Kidney (tissue), 14 donors: ENCODE results near the gene VSIG2. TPM values are rescaled to one million over a fixed set of nuclear protein-coding genes. Genes with fewer than 3 reads are reported as not detected.

ENCODE experiments used
- DNase-seq, 5 donors: peaks; one replicate each; pipeline ENCODE4 v3.0.0-alpha.2; 2013 to 2020
- FAIRE-seq: peaks from 2 replicates; lab custom pipeline; 2012; peaks lifted over from hg19 to GRCh38; lab: Jason Lieb, UNC
- H3K27ac ChIP-seq, 2 donors: one replicate each; pipeline ENCODE4 v1.7.0; 2013; ENCODE audit warnings: low read depth in 2 of 2, low read length in 2 of 2, inconsistent platforms in 1 of 2
- H3K27me3 ChIP-seq: one replicate; pipeline ENCODE4 v1.7.1; 2013; ENCODE audit warnings: low read length, inconsistent platforms; ENCODE audit not compliant: control insufficient read depth, insufficient read depth
- H3K36me3 ChIP-seq, 3 donors: one replicate each; pipeline versions ENCODE4 v1.7.0 to v1.7.1; 2013; ENCODE audit warnings: low read length in 3 of 3, control low read depth in 1 of 3, inconsistent platforms in 1 of 3; ENCODE audit not compliant: insufficient read depth in 3 of 3, control insufficient read depth in 2 of 3
- H3K4me1 ChIP-seq, 3 donors: one replicate each; pipeline versions ENCODE4 v1.7.0 to v1.7.1; 2013; ENCODE audit warnings: low read length in 3 of 3, inconsistent platforms in 1 of 3, low read depth in 1 of 3; ENCODE audit not compliant: control insufficient read depth in 2 of 3, insufficient read depth in 2 of 3
- H3K4me3 ChIP-seq, 3 donors: one replicate each; pipeline versions ENCODE4 v1.7.0 to v1.8.1; 2013; ENCODE audit warnings: low read length in 3 of 3, control low read depth in 1 of 3, inconsistent platforms in 1 of 3
- H3K9ac ChIP-seq, 3 donors: one replicate each; pipeline versions ENCODE4 v1.7.0 to v1.7.1; 2013; ENCODE audit warnings: low read length in 3 of 3, control low read depth in 1 of 3, inconsistent platforms in 1 of 3
- H3K9me3 ChIP-seq, 3 donors: one replicate each; pipeline versions ENCODE4 v1.7.0 to v1.7.1; 2013; ENCODE audit warnings: low read length in 3 of 3, control low read depth in 1 of 3, inconsistent platforms in 1 of 3; ENCODE audit not compliant: control insufficient read depth in 2 of 3, insufficient read depth in 1 of 3
- intact Hi-C: fragments of 100-400 bp; cut with DNase I; formaldehyde crosslinking; loops from one replicate; pipeline ENCODE4 v1.11.1; 2022
- polyA plus RNA-seq: library from polyadenylated mRNA; stranded (reverse); fragments of 350-450 nt; fragmentation: Illumina TruSeq; extraction: RNeasy Lipid Tissue Mini Kit (QIAGEN cat#74804); gene quantifications from one replicate; pipeline ENCODE4 v1.2.3, GENCODE V29; 2014; ENCODE audit warnings: low read depth, low replicate concordance; ENCODE audit not compliant: insufficient read depth
- total RNA-seq: library from RNA; stranded (reverse); fragmentation: NEBNext Ultra II Directional; extraction: Animal tissue kit (Norgen Biotek cat#: 25700); gene quantifications from one replicate; pipeline ENCODE4 v1.2.1, GENCODE V29; 2021
- TF ChIP-seq, protein P1 (sequence below): IDR thresholded peaks from 3 replicates; pipeline ENCODE4 v1.5.1; 2012; ENCODE audit warnings: mild to moderate bottlenecking, moderate library complexity, borderline replicate concordance; ENCODE audit not compliant: insufficient read depth; ENCODE audit errors: extremely low read depth
- donor health status: control.
- donor health status: control.
- donor health status: control.
- donor health status: control.
- donor health status: control.
- donor health status: DM: yes; HTN: yes; CAD: no.
- donor health status: Normal renal cell carcinoma (clear cell type).

The VSIG2 gene
- total and polyA plus RNA-seq, 2 donors from 2014 or later, result 3.9 to 11.7 TPM

DNA sequence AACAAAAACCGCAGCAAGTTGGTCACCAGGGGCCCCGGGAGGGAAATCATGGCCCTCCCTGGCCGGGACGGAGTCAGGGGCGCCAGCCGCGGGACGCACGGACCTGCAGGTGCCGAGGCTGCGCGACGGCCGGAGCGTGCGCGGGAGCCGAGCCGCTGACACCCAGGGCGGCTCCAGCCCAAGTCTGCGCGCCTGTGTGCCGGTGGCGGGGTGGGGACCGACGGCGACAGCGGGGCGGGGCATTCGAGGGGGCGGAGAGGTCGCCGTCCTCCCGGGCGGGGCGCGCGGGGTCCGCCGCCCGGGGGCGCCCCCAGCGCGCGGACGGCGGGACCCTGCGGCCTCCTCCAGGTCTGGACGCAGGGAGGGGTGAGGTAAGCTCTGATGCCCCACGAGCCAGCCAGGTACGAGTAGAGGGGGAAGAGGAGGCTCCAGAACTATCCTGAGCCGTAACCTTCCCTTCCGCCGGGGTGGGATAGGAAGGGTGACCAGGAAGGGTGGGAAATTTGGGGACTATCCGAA is 10.1 kb upstream of the VSIG2 start, which contains the start of gene ESAM:
TSS of gene ESAM (minus strand) at position 186 of the 519 bp plus-strand sequence. CDS start at position 50, 136 bp downstream.
- intact Hi-C loops, result loop anchor here (5.0 kb wide), 1 partner anchor 90 kb away; the partner anchor contains the start of genes SIAE and SPA17
- TF ChIP-seq, protein P1, sequence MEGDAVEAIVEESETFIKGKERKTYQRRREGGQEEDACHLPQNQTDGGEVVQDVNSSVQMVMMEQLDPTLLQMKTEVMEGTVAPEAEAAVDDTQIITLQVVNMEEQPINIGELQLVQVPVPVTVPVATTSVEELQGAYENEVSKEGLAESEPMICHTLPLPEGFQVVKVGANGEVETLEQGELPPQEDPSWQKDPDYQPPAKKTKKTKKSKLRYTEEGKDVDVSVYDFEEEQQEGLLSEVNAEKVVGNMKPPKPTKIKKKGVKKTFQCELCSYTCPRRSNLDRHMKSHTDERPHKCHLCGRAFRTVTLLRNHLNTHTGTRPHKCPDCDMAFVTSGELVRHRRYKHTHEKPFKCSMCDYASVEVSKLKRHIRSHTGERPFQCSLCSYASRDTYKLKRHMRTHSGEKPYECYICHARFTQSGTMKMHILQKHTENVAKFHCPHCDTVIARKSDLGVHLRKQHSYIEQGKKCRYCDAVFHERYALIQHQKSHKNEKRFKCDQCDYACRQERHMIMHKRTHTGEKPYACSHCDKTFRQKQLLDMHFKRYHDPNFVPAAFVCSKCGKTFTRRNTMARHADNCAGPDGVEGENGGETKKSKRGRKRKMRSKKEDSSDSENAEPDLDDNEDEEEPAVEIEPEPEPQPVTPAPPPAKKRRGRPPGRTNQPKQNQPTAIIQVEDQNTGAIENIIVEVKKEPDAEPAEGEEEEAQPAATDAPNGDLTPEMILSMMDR, result no peak
- no peaks in the 10 kb centered on the region for H3K9me3 ChIP-seq
- peaks cover 10% of the 10 kb centered on the region for H3K27me3 ChIP-seq
- DNase-seq (peak in 4 of 5 donors; percentile 28 to 86 (median 60)), FAIRE-seq (no peak)
- H3K9ac ChIP-seq, result peak within 1 kb of the TSS; percentile 8 to 76 (median 76)
- H3K4me3 ChIP-seq, result peak within 1 kb of the TSS; percentile 48 to 72 (median 61)
- H3K36me3 ChIP-seq, result no peaks in the 10 kb centered on the region
- H3K4me1 ChIP-seq, result peaks cover 6 to 25% (median 20%) of the 10 kb centered on the region in 3 donors
- peak within 1 kb of the TSS; percentile 90 to 91 for H3K27ac ChIP-seq

DNA sequence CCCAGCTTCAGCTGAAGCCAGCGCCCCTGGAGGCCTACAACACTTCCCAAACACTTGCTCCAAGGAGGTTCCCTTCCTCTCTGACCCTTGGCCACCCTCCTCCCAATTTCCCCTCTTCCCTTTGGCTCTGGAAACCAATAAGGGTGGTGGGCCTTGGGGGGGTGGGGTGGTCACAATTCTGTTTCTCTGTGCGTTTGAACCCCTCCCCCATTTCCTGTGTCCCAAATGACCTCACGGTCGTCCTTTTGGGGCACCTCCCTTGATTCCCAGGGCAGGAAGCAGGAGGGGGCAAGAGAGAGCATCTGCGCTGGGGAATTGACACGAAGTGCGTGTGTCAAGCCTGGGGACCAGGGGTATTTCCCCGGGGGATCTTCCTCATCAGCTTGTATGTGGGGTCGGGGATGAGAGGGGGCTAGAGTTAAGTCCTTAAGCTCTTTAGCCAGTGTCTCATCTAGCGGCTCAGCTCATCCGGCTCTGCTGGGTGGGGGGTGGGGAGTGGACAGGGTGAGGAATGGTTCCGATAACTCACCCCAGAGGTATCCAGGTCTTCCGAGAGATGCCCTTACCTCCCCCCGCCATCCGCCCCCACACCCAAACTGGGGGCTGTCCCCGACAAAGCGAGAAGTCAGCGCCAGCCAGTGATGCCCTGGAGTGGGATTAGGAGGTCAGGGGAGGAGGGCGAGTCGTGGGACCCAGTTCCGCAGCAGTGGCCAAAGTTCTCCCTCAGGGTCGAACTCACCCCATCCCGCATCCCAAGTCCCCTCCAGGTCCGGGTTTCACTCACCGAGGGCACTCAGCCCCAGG is 9.4 kb upstream of the VSIG2 start:
- H3K9ac ChIP-seq, result peak overlapping the region; percentile 8 to 76 (median 76)
- H3K4me3 ChIP-seq, result peak overlapping the region; percentile 33 to 72 (median 61)
- FAIRE-seq, result no peak
- peaks cover 17% of the 10 kb centered on the region for H3K27me3 ChIP-seq
- intact Hi-C loops, result loop anchor here (5.0 kb wide), 1 partner anchor 89 kb away; the partner anchor contains the start of genes SIAE and SPA17
- H3K9me3 ChIP-seq, result no peaks in the 10 kb centered on the region
- H3K36me3 ChIP-seq, result no peaks in the 10 kb centered on the region
- DNase-seq, result peak in 2 of 5 donors; percentile 11 to 62
- TF ChIP-seq, protein P1, result no peak
- peaks cover 6 to 25% (median 20%) of the 10 kb centered on the region in 3 donors for H3K4me1 ChIP-seq
- H3K27ac ChIP-seq, result peak overlapping the region; percentile 90 to 91

DNA sequence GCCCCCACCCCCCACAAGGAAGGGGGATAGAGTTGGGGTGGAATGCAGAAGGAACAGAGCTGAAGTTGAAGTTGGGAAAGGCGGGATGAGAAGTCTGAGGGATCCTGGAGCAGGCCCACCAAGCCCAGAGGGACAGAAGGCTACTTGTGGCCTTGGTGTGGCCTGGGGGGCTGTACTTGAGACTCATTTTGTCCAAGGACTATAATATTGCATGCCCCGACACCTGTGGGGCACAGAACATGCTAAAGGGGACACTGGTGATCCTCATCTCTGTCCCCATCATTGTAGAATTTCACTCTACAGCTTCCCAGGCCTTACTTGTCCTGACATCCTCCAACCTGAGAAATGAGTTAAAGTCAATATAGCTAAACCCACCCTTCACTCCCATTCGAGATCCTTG is 8.8 kb upstream of the VSIG2 start:
- no peak for FAIRE-seq
- Histone ChIP-seq H3K9ac (peak overlapping the region in 2 of 3 donors; percentile 17 to 76), H3K27ac (peak overlapping the region; percentile 90 to 91), H3K4me1 (peaks cover 6 to 25% (median 20%) of the 10 kb centered on the region in 3 donors), H3K4me3 (peak overlapping the region; percentile 28 to 72 (median 61)), H3K27me3 (peaks cover 24% of the 10 kb centered on the region), H3K36me3 (peaks cover 0 to 1% (median 0%) of the 10 kb centered on the region in 3 donors), H3K9me3 (no peaks in the 10 kb centered on the region)
- intact Hi-C loops, result loop anchor here (5.0 kb wide), 1 partner anchor 89 kb away; the partner anchor contains the start of genes SIAE and SPA17
- TF ChIP-seq, protein P1, result no peak
- no peak for DNase-seq
